ENCODE results near the gene SPPL3. TPM values are rescaled to one million over a fixed set of nuclear protein-coding genes. Genes with fewer than 3 reads are reported as not detected.

The SPPL3 gene
- total RNA-seq, 1 donor from 2014 or later, result 20.4 TPM

DNA sequence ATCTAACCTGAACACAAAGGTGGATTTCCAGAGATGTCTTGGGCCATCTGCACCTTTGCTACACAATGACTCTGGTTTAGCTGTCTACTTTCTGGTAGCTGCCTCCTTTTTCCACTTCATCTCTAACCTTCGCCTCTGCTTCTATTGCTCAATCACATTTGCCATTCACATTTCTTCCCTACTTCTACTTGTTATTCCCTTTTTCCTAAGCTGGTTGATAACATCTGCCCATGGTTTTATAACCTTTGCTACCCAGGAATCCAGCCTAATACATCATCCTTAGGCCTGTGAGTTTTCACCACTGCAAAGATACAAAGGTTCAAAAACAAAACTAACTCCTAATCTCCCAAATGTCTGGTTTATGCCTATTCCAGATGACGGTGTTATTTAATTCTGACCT, 13.2 kb downstream of the SPPL3 start:
- TF ChIP-seq, protein P1, sequence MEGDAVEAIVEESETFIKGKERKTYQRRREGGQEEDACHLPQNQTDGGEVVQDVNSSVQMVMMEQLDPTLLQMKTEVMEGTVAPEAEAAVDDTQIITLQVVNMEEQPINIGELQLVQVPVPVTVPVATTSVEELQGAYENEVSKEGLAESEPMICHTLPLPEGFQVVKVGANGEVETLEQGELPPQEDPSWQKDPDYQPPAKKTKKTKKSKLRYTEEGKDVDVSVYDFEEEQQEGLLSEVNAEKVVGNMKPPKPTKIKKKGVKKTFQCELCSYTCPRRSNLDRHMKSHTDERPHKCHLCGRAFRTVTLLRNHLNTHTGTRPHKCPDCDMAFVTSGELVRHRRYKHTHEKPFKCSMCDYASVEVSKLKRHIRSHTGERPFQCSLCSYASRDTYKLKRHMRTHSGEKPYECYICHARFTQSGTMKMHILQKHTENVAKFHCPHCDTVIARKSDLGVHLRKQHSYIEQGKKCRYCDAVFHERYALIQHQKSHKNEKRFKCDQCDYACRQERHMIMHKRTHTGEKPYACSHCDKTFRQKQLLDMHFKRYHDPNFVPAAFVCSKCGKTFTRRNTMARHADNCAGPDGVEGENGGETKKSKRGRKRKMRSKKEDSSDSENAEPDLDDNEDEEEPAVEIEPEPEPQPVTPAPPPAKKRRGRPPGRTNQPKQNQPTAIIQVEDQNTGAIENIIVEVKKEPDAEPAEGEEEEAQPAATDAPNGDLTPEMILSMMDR (IDR thresholded peaks at IDR 0.05), result no peak
- DNase-seq (ENCODE audit: low spot score in 2 of 2), result no peak
- H3K27me3 ChIP-seq, result no peaks in the 10 kb centered on the region
- no peaks in the 10 kb centered on the region for H3K9me3 ChIP-seq
- intact Hi-C loops (cut with DNase I), result no loop called here
- H3K27ac ChIP-seq, result no peak overlapping the region
- no peaks in the 10 kb centered on the region for H3K36me3 ChIP-seq
- no peak overlapping the region for H3K4me3 ChIP-seq
- H3K4me1 ChIP-seq, result peaks cover 0 to 9% of the 10 kb centered on the region in 2 donors

DNA sequence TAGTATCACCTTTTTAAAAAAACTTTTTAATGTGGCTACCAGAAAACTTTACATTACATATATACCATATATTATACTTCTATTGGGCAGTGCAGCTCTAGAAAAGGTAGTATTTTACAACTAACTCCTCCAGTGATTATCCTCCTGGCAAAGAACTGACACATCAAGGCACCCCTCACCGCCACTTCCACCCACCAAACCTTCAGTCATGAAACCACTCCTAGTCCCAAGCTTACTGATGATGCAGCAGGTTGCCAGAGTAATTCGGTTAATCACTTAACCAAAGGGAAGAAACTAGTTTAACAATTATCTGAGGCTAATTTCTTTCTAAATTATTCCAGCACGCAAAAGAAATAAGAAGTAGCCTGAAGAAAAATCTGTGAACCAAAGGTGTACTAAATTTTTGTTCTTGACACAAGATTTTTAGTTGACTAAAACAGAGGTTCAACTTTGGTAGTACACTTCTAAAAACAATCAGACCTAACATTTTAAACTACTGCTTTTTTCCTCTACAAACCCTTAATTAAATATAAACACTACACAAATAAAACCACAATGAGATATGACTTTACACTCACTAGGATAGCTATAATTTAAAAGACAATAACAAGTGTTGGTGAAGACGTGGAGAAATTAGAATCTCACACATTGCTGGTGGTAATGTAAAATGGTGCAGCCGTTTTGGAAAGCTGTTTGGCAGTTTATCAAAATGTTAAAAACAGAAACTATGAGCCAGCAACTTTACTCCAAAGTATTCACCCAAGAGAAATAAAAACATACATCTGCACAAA, 16.7 kb downstream of the SPPL3 start:
- H3K4me1 ChIP-seq, result peaks cover 0 to 9% of the 10 kb centered on the region in 2 donors
- H3K27me3 ChIP-seq, result no peaks in the 10 kb centered on the region
- TF ChIP-seq, protein P1 (IDR thresholded peaks at IDR 0.05), result no peak
- no peak overlapping the region for H3K4me3 ChIP-seq
- H3K36me3 ChIP-seq, result no peaks in the 10 kb centered on the region
- no peak overlapping the region for H3K27ac ChIP-seq
- no peaks in the 10 kb centered on the region for H3K9me3 ChIP-seq
- intact Hi-C loops (cut with DNase I), result no loop called here
- no peak for DNase-seq (ENCODE audit: low spot score in 2 of 2)

DNA sequence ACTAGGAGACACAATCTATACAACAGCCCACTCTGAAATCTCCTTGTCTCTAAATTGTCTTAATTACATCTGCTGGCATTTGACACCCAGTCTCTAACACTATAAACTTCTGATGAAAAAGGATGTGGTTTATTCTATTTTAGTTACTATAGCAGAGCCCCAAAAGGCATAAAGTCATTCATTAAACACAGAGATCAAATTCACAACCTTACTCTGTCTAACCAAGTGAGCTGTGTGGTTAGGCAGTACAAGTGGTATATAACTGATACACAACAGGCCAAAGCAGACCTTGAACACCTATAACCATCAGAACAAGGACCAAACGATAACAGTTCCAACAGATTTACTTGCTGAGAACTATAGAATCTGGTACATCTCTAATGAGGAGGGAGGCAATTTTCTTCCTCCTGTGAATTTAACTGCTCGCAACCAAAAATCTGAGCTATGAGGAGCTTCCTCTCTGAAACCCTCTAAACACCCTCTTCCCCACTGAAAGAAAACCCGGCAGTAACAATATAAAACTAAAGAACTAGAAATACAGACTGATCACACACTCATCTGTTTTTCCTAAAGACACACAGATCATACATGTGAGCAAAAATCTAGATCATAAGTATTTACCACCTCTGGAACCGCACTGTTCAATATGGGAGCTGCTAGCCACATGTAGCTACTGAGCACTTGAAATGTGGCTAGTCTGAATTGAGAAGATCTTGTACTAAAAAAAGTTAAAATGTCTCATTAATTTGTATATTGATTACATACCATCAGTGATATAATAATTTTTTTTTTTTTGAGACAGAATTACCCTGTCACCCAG, 17.7 kb downstream of the SPPL3 start:
- H3K27ac ChIP-seq, result no peak overlapping the region
- intact Hi-C loops (cut with DNase I), result no loop called here
- no peaks in the 10 kb centered on the region for H3K36me3 ChIP-seq
- no peak overlapping the region for H3K4me3 ChIP-seq
- H3K4me1 ChIP-seq, result peaks cover 0 to 8% of the 10 kb centered on the region in 2 donors
- TF ChIP-seq, protein P1 (IDR thresholded peaks at IDR 0.05), result no peak
- no peaks in the 10 kb centered on the region for H3K9me3 ChIP-seq
- H3K27me3 ChIP-seq, result no peaks in the 10 kb centered on the region
- DNase-seq (ENCODE audit: low spot score in 2 of 2), result no peak

DNA sequence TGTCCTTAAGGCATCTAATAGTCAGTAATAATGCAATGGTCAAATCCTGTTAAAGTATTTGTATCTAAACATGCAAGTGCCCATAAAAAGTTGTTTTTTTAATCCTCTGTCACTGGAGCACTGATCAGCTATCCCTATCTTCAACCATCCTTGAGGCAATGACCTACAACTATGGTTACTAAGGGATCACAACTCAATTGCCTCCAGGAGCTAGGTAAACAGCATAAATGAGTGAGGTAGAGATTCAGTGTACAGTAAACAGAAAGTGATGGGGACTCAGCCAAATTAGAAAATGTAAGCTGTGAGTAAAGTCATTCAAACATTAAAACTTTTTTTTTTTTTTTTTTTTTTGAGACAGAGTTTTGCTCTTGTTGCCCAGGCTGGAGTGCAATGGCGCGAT, 18.6 kb downstream of the SPPL3 start:
- DNase-seq (ENCODE audit: low spot score in 2 of 2), result no peak
- H3K27ac ChIP-seq, result no peak overlapping the region

DNA sequence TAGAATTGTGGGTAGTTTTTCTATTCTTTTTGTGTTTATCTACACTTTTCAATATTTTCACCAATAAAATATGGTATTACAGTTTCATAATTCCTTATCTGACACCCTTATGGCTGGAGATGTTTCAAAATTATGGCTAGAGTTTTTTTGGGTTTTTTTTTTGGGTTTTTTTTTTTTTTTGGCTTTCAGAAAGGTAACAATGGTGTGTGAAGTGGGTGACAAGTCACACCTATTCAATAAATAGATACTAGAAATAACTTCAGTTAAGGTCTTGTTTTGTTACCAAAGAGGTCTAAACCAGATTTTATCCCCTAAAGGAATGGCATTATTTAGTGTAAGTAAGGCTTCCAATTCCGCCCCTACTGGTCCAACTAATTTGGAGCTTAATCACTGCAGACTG, 19.5 kb downstream of the SPPL3 start:
- TF ChIP-seq, protein P1 (IDR thresholded peaks at IDR 0.05), result no peak
- Histone ChIP-seq H3K27me3 (no peaks in the 10 kb centered on the region), H3K27ac (no peak overlapping the region), H3K4me3 (no peak overlapping the region), H3K36me3 (no peaks in the 10 kb centered on the region), H3K4me1 (peaks cover 0 to 5% of the 10 kb centered on the region in 2 donors), H3K9me3 (no peaks in the 10 kb centered on the region)
- intact Hi-C loops (cut with DNase I), result no loop called here
- DNase-seq (ENCODE audit: low spot score in 2 of 2), result no peak

More for the DNA sequence above, 18.6 kb downstream of the SPPL3 start:
- intact Hi-C loops (cut with DNase I), result no loop called here
- peaks cover 0 to 5% of the 10 kb centered on the region in 2 donors for H3K4me1 ChIP-seq
- TF ChIP-seq, protein P1 (IDR thresholded peaks at IDR 0.05), result no peak
- no peaks in the 10 kb centered on the region for H3K27me3 ChIP-seq
- H3K36me3 ChIP-seq, result no peaks in the 10 kb centered on the region
- H3K9me3 ChIP-seq, result no peaks in the 10 kb centered on the region
- H3K4me3 ChIP-seq, result no peak overlapping the region

Measured in ascending aorta (tissue), 2 donors.